SW 1271 (cell line): ENCODE data around the gene RANBP10.

Source experiments
- DNase-seq, 2 experiments: peaks; one replicate each; lab custom pipeline; 2025; lab: John Stamatoyannopoulos, UW

The RANBP10 gene

GRCh38 chr16:67825906-67826305, 19.5 kb upstream of the RANBP10 start:
- DNase-seq: no peak

- no peak for DNase-seq
Observed at GRCh38 chr16:67825119-67825518, 18.8 kb upstream of the RANBP10 start.

GRCh38 chr16:67822511-67822910, 16.2 kb upstream of the RANBP10 start:
- no peak for DNase-seq

DNA sequence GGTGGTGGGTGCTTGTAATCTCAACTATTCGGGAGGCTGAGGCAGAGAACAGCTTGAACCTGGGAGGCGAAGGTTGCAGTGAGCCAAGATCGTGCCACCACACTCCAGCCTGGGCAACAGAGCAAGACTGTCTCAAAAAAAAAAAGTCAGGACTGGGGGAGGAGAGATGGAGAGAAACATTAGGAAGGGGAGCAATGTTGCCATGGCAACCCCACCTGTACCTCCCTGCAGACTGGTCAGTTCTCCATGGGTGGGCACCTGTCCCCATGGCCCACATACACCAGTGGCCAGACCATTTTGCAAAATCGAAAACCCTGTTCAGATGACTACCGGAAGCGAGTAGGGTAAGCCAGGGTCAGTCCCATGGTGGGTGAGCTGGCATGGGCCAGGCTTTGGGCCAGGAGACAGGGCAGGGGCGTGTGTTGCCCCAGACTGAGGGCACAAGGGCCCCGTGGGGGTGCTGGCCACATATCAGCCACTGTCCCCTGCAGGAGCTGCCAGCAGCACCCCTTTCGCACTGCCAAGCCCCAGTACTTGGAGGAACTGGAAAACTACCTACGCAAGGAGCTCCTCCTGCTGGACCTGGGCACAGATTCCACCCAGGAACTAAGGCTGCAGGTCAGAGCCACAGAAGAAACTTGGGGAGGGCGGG, 14.4 kb upstream of the RANBP10 start:
- no peak for DNase-seq

DNA sequence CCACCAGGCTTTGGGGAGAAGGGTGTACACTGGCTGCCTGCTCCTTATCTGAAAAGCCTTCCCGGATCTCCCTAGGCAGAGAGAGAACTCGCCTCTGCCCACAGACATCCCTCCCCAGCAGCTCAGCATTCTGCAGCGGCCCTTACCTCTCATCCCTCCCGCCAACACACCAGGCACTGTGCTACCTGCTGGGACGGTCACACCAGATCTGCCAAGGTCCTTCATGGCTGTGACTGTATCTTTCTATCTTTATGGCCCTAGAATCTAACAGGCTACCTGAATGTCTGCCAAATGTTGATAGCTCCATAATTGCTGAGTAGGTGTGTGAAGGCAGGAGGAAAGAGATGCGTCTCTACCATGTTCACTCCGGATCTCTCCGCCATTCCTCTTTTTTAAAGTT, 8.2 kb upstream of the RANBP10 start:
- DNase-seq: no peak

GRCh38 chr16:67811899-67812298, 5.5 kb upstream of the RANBP10 start:
- DNase-seq: no peak

DNA sequence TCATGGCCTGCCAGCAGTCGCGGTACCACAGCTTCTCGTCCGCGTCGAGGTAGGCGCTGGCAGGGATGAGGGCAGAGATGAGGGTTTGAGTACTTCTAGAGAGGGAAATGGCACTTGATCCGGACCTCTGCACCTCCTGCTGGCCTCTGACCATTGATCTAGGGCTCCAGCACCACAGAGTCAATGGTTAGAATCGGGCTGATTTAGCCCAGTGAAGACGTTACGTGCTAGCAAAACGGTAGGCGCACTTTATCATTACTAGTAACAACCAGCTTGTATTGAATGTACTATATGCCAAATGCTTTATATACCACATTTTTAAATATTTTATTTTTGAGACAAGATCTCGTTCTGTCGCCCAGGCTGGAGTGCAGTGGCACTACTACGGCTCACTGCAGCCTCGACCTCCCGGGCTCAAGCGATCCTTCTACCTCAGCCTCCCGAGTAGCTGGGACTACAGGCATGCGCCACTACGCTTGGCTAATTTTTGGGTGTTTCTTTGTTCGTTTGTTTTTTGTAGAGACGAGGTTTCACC, 855 bp upstream of the RANBP10 start:
- no peak for DNase-seq

GRCh38 chr16:67805718-67806427, 487 bp downstream of the RANBP10 start:
- DNase-seq: no peak

DNA sequence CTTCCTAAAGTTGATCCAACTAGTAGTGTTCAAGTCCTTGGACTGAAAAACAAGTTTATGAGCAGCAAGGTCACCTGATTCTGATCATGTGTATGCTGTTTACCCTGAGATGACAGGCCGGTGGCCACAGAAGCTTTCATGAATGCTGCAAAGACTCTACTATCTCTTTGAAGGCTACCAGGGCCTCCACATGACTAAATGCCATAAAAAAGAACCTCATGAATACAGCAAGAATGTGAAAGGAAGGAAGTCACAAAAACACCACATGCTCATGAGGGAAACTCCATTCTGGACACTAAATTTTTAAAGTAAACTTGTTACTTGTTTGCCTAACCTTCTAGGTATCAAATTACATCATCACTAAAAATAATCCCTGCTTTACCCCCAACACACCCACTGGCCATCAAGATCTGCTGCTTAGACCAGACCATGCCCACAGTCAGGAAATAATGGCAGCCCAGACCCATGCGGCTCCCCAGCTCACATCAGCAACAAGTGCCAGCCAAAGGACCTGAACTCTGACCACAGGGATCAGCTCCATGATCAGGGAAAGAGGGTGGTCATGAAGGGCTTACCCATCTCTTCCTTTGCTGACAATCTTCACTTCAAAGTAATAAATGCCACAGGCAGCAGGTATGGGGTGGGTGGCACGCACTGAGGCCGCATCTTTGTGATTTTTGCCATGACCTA, 1.4 kb downstream of the RANBP10 start:
- no peak for DNase-seq

DNA sequence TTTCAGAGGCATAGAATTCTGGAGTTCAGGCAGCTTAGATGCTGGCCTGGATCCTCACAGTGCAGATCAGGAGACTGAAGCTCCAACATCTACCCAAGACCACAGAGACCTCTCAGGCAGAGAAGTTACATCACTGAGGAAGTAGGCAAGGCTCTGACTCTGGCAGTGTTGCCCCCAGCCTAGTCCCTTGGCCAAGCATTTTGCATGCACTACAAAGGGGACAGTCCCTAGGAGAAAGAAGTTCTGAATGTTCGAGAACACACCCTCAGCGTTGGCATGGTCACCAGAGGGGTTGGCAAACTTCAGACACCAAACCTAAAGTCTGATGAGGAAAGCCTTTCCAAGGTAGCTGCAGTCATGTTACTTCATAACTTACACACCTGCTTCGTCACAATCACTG, 2.5 kb downstream of the RANBP10 start:
- no peak for DNase-seq

GRCh38 chr16:67801883-67802282, 4.5 kb downstream of the RANBP10 start:
- no peak for DNase-seq

GRCh38 chr16:67801241-67801640, 5.1 kb downstream of the RANBP10 start:
- no peak for DNase-seq

DNA sequence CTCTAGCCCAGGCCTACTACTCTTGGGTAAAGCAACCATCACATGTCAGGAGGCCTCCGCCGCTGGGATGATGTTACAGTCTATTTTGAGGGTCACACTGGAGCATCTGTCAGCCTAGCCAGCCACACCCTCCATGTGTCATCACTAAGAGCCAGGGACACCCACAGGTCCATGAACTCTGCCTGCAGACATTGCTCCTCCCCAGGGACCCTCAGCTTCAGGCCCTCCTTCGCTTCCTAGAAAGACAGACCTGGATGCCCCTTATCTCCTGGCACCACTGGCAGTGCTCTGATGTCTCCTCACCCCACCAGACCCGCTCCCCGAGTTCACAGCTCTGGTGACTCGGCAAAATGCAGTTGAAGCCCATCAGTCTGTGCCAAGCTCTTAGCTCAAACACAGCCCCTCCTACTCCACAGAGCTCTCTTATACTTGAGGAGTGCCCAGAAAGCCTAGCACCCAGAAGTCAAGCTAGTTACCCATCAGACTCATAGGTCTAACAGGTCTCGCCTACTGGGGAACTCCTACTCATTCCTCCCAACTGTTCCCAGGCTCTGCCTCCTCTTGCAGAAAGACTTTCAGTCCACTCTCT, 5.9 kb downstream of the RANBP10 start:
- DNase-seq: no peak

DNA sequence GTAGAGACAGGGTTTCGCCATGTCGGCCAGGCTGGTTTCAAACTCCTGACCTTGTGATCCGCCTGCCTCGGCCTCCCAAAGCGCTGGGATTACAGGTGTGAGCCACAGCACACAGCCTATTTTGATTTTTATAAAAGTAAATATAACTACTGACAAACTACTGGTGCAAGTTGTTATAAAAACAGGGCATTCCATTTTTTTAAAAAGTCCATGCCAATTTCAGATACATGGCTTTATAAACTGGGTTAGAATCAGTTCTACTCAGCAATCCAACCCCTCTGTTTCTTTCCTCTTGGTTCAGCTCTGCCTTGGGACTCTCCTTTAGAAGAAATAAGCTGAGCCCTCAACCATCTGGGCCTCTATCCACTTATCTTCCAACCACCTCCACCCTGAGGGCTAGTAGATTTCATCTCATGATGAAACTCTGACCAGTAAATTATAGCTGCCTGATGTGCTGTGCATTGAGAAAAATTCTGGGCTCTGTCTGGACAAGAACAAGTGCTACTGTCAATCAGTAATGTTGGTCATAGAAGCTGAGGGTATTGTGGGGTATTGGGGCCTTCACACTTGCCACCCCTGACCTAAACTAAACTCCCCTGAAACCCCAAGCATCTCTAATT, 10.2 kb downstream of the RANBP10 start:
- no peak for DNase-seq

DNA sequence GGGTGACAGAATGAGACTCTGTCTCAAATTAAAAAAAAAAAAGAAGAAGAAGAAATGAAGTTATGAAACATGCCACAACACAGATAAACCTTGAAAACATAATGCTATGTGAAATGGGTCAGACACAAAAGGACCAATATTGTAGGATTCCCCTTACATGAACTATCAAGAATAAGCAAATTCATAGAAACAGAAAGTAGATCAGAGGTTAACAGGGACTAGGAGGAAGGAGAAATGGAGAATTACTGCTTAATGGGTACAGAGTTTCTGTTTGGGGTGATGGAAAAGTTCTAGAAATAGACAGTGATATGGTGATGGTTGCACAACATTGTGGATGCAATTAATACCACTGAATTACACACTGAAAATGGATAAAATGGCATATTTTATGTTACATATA, 16.3 kb downstream of the RANBP10 start:
- no peak for DNase-seq

- no peak for DNase-seq
Observed at GRCh38 chr16:67786491-67786890, 19.9 kb downstream of the RANBP10 start.

- DNase-seq: no peak
Observed at GRCh38 chr16:67783353-67783725, 23.0 kb downstream of the RANBP10 start.

GRCh38 chr16:67782567-67783352, 23.6 kb downstream of the RANBP10 start:
- no peak for DNase-seq

DNA sequence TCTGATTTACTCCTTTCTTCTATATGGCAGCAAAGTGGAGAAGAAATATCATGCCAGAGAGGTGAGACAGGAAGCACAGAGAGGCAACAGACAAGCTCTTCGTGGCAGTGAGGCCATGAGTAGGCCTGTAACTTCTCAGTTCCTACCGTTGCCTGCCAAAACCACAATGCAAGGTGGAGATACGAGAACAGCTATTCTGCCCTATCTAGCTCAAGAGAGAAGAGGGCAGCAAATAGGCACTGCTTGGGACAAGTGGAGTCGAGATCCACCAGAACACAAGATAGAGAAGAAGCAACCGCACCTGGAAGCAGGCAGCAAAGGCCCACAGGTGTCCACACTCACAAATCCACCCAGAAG, 24.8 kb downstream of the RANBP10 start:
- DNase-seq: no peak

DNA sequence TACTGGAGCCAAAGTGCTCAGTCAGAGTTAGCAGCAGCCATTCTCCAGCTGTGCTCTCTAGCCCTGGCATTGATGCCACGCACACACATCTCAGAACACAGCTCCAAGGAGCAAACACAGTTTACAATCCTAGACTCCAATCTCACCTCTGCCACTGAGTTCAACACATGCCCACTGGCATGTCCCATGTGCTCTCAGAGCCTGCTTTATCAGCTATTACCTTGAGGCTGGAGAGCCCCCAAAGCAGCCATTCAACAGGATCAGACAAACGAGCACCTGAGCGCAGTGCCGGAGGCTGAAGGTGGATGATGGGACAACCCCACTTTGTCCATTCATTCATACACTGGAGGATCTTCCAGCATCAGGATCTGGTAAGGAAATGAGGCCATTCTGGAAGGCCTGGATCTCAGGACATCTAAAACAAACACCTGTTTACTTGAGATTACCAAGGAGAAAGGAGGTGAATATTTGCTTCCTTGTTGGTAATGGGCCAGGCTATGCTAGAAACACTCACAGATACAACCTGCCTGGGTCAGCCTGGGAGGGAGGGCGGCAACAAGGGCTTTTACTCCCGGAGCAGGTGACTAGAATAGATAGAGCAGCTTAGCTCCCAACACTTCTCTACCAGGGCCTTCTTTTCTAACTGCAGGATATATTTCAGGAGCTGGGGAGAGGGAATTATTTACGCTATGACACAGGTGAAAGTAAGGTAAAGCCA, 25.4 kb downstream of the RANBP10 start:
- DNase-seq: no peak
